ENCODE results near the gene ARHGAP10.
"Not testable (repeated sequence)": the region's sequence is repeated elsewhere in the genome, so short reads cannot be mapped to it uniquely, and the experiment has no call there.

The ARHGAP10 gene

GRCh38 chr4:147975933-147976928 lies 244.3 kb downstream of the ARHGAP10 start:
- DNase-seq (ENCODE audit: low read depth in 2 of 2, low spot score in 1 of 2), result no peak

GRCh38 chr4:147980586-147980985 lies 248.7 kb downstream of the ARHGAP10 start:
- no peak for DNase-seq (ENCODE audit: low read depth in 2 of 2, low spot score in 1 of 2)

GRCh38 chr4:147981305-147981704 lies 249.4 kb downstream of the ARHGAP10 start:
- DNase-seq (ENCODE audit: low read depth in 2 of 2, low spot score in 1 of 2), result no peak

GRCh38 chr4:147984065-147984777 lies 252.3 kb downstream of the ARHGAP10 start:
- no peak for DNase-seq (ENCODE audit: low read depth in 2 of 2, low spot score in 1 of 2)

GRCh38 chr4:147984778-147985138 lies 252.9 kb downstream of the ARHGAP10 start:
- DNase-seq (ENCODE audit: low read depth in 2 of 2, low spot score in 1 of 2), result no peak

- no peak for DNase-seq (ENCODE audit: low read depth in 2 of 2, low spot score in 1 of 2)
Observed at GRCh38 chr4:147985376-147985775, 253.5 kb downstream of the ARHGAP10 start.

- DNase-seq (ENCODE audit: low read depth in 2 of 2, low spot score in 1 of 2), result no peak
Observed at GRCh38 chr4:147987252-147987651, 255.4 kb downstream of the ARHGAP10 start.

GRCh38 chr4:147991543-147992283 lies 259.8 kb downstream of the ARHGAP10 start:
- no peak for DNase-seq (ENCODE audit: low read depth in 2 of 2, low spot score in 1 of 2)

GRCh38 chr4:147994076-147994475 lies 262.2 kb downstream of the ARHGAP10 start:
- no peak for DNase-seq (ENCODE audit: low read depth in 2 of 2, low spot score in 1 of 2)

- no peak for DNase-seq (ENCODE audit: low read depth in 2 of 2, low spot score in 1 of 2)
Observed at GRCh38 chr4:147994491-147995385, 262.9 kb downstream of the ARHGAP10 start.

- no peak for DNase-seq (ENCODE audit: low read depth in 2 of 2, low spot score in 1 of 2)
Observed at GRCh38 chr4:147996859-147997258, 265.0 kb downstream of the ARHGAP10 start.

- not testable (repeated sequence) for DNase-seq (ENCODE audit: low read depth in 2 of 2, low spot score in 1 of 2)
Observed at GRCh38 chr4:148000038-148000437, 268.1 kb downstream of the ARHGAP10 start.

- no peak for DNase-seq (ENCODE audit: low read depth in 2 of 2, low spot score in 1 of 2)
Observed at GRCh38 chr4:148004228-148004857, 272.5 kb downstream of the ARHGAP10 start.

- no peak for DNase-seq (ENCODE audit: low read depth in 2 of 2, low spot score in 1 of 2)
Observed at GRCh38 chr4:148006001-148006400, 274.1 kb downstream of the ARHGAP10 start.

- no peak for DNase-seq (ENCODE audit: low read depth in 2 of 2, low spot score in 1 of 2)
Observed at GRCh38 chr4:148007314-148007760, 275.4 kb downstream of the ARHGAP10 start.

- no peak for DNase-seq (ENCODE audit: low read depth in 2 of 2, low spot score in 1 of 2)
Observed at GRCh38 chr4:148007792-148008191, 275.9 kb downstream of the ARHGAP10 start.

GRCh38 chr4:148015058-148015457 lies 283.2 kb downstream of the ARHGAP10 start:
- DNase-seq (ENCODE audit: low read depth in 2 of 2, low spot score in 1 of 2), result no peak

GRCh38 chr4:148015468-148015867 lies 283.6 kb downstream of the ARHGAP10 start:
- no peak for DNase-seq (ENCODE audit: low read depth in 2 of 2, low spot score in 1 of 2)

- no peak for DNase-seq (ENCODE audit: low read depth in 2 of 2, low spot score in 1 of 2)
Observed at GRCh38 chr4:148016063-148016637, 284.3 kb downstream of the ARHGAP10 start.

- DNase-seq (ENCODE audit: low read depth in 2 of 2, low spot score in 1 of 2), result no peak
Observed at GRCh38 chr4:148017801-148018200, 285.9 kb downstream of the ARHGAP10 start.

All from stimulated activated CD8-positive, alpha-beta memory T cell treated with anti-CD3 and anti-CD28 coated beads, Interleukin-4, amount 100 ng/mL, for 1 hour (primary cell).